ENCODE data around the gene NAPG. TPM values are rescaled to one million over a fixed set of nuclear protein-coding genes. Genes with fewer than 3 reads are reported as not detected.
"Not testable (repeated sequence)": the region's sequence is repeated elsewhere in the genome, so short reads cannot be mapped to it uniquely, and the experiment has no call there.

The NAPG gene
- total and polyA plus RNA-seq, 4 experiments from 2014 or later: 14.6 to 29.2 (median 22.1) TPM

- Mint-ChIP-seq H3K4me1 (peaks cover 0 to 30% (median 6%) of the 10 kb centered on the region in 4 donors), H3K27ac (peak overlapping the region in 3 of 7 donors; percentile 75 to 81 (median 77)), H3K4me3 (peak overlapping the region; percentile 27 to 71 (median 46))
- H3K27me3 Mint-ChIP-seq; H3K27ac ChIP-seq (ENCODE audit: low read depth, low read length); H3K36me3 Mint-ChIP-seq; POLR2A ChIA-PET (ENCODE audit: partially characterized antibody); H3K36me3 ChIP-seq (ENCODE audit: insufficient read depth, low read length); H3K9me3 Mint-ChIP-seq; H3K4me3 ChIP-seq (ENCODE audit: low read length in 2 of 2); H3K4me1 ChIP-seq (ENCODE audit: insufficient read depth, low read length); H3K27me3 ChIP-seq (ENCODE audit: insufficient read depth, low read length); H3K9me3 ChIP-seq (ENCODE audit: control insufficient read depth in 1 of 2, low read length in 2 of 2); intact Hi-C loops (cut with micrococcal nuclease): not testable (repeated sequence)
- CTCF ChIA-PET (ENCODE audit: partially characterized antibody): interaction anchor here (2.1 kb wide), 1 partner anchor 18 kb away, joined by 9 read pairs; no protein-coding TSS in a partner anchor
- DNase-seq: peak in 4 of 5 donors; percentile 9 to 29 (median 28)
Measured at GRCh38 chr18:10577842-10578572, 52.2 kb downstream of the NAPG start.

- H3K9me3 Mint-ChIP-seq; H3K36me3 Mint-ChIP-seq; intact Hi-C loops (cut with micrococcal nuclease); H3K4me1 ChIP-seq (ENCODE audit: insufficient read depth, low read length); H3K4me3 ChIP-seq (ENCODE audit: low read length in 2 of 2); H3K9me3 ChIP-seq (ENCODE audit: control insufficient read depth in 1 of 2, low read length in 2 of 2); POLR2A ChIA-PET (ENCODE audit: partially characterized antibody); H3K27ac ChIP-seq (ENCODE audit: low read depth, low read length); H3K36me3 ChIP-seq (ENCODE audit: insufficient read depth, low read length); H3K27me3 ChIP-seq (ENCODE audit: insufficient read depth, low read length); H3K27me3 Mint-ChIP-seq; DNase-seq: not testable (repeated sequence)
- Mint-ChIP-seq H3K27ac (peak overlapping the region in 2 of 7 donors; percentile 63 to 75), H3K4me3 (peak overlapping the region in 6 of 8 donors; percentile 4 to 71 (median 46)), H3K4me1 (peaks cover 0 to 30% (median 6%) of the 10 kb centered on the region in 4 donors)
- CTCF ChIA-PET (ENCODE audit: partially characterized antibody): interaction anchor here (0.7 to 2.1 kb wide), 2 partner anchors 9 to 18 kb away, joined by 3 to 9 read pairs; no protein-coding TSS in a partner anchor
Measured at GRCh38 chr18:10578573-10578899, 52.7 kb downstream of the NAPG start.

- Mint-ChIP-seq H3K4me1 (peaks cover 0 to 30% (median 6%) of the 10 kb centered on the region in 4 donors), H3K9me3 (peaks cover 0 to 5% (median 0%) of the 10 kb centered on the region in 8 donors), H3K36me3 (peaks cover 0 to 4% of the 10 kb centered on the region in 2 donors), H3K27ac (peak overlapping the region in 1 of 7 donors; percentile 27), H3K27me3 (no peaks in the 10 kb centered on the region), H3K4me3 (peak overlapping the region in 1 of 8 donors; percentile 5)
- H3K4me3 ChIP-seq (ENCODE audit: low read length in 2 of 2): no peak overlapping the region
- ChIA-PET CTCF (ENCODE audit: partially characterized antibody) (interaction anchor here (0.7 to 2.1 kb wide), 2 partner anchors 8 to 19 kb away, joined by 3 to 9 read pairs; no protein-coding TSS in a partner anchor), POLR2A (ENCODE audit: partially characterized antibody) (no interaction called here)
- no peak for DNase-seq
- intact Hi-C loops (cut with micrococcal nuclease): no loop called here
- no peaks in the 10 kb centered on the region for H3K9me3 ChIP-seq (ENCODE audit: control insufficient read depth in 1 of 2, low read length in 2 of 2)
- no peak overlapping the region for H3K27ac ChIP-seq (ENCODE audit: low read depth, low read length)
- no peaks in the 10 kb centered on the region for H3K27me3 ChIP-seq (ENCODE audit: insufficient read depth, low read length)
- peaks cover 8% of the 10 kb centered on the region for H3K4me1 ChIP-seq (ENCODE audit: insufficient read depth, low read length)
- H3K36me3 ChIP-seq (ENCODE audit: insufficient read depth, low read length): no peaks in the 10 kb centered on the region
Measured at GRCh38 chr18:10579079-10579867, 53.4 kb downstream of the NAPG start.

- no peaks in the 10 kb centered on the region for H3K9me3 ChIP-seq (ENCODE audit: control insufficient read depth in 1 of 2, low read length in 2 of 2)
- H3K27me3 ChIP-seq (ENCODE audit: insufficient read depth, low read length): no peaks in the 10 kb centered on the region
- peaks cover 8% of the 10 kb centered on the region for H3K4me1 ChIP-seq (ENCODE audit: insufficient read depth, low read length)
- no peak overlapping the region for H3K4me3 Mint-ChIP-seq
- peaks cover 0 to 30% (median 6%) of the 10 kb centered on the region in 4 donors for H3K4me1 Mint-ChIP-seq
- ChIA-PET CTCF (ENCODE audit: partially characterized antibody) (no interaction called here), POLR2A (ENCODE audit: partially characterized antibody) (no interaction called here)
- DNase-seq: no peak
- peak overlapping the region in 1 of 7 donors; percentile 31 for H3K27ac Mint-ChIP-seq
- no peaks in the 10 kb centered on the region for H3K27me3 Mint-ChIP-seq
- intact Hi-C loops (cut with micrococcal nuclease): no loop called here
- no peaks in the 10 kb centered on the region for H3K36me3 ChIP-seq (ENCODE audit: insufficient read depth, low read length)
- H3K4me3 ChIP-seq (ENCODE audit: low read length in 2 of 2): no peak overlapping the region
- peaks cover 0 to 4% of the 10 kb centered on the region in 2 donors for H3K36me3 Mint-ChIP-seq
- H3K27ac ChIP-seq (ENCODE audit: low read depth, low read length): no peak overlapping the region
- peaks cover 0 to 2% (median 0%) of the 10 kb centered on the region in 8 donors for H3K9me3 Mint-ChIP-seq
Measured at GRCh38 chr18:10580215-10580614, 54.4 kb downstream of the NAPG start.

GRCh38 chr18:10585260-10585659 lies 59.4 kb downstream of the NAPG start:
- H3K36me3 ChIP-seq (ENCODE audit: insufficient read depth, low read length): no peaks in the 10 kb centered on the region
- H3K9me3 ChIP-seq (ENCODE audit: control insufficient read depth in 1 of 2, low read length in 2 of 2): no peaks in the 10 kb centered on the region
- peaks cover 0 to 7% (median 4%) of the 10 kb centered on the region in 4 donors for H3K4me1 Mint-ChIP-seq
- H3K4me3 ChIP-seq (ENCODE audit: low read length in 2 of 2): no peak overlapping the region
- intact Hi-C loops (cut with micrococcal nuclease): no loop called here
- H3K27me3 ChIP-seq (ENCODE audit: insufficient read depth, low read length): no peaks in the 10 kb centered on the region
- H3K36me3 Mint-ChIP-seq: no peaks in the 10 kb centered on the region
- H3K27ac ChIP-seq (ENCODE audit: low read depth, low read length): no peak overlapping the region
- no peak for DNase-seq
- H3K9me3 Mint-ChIP-seq: peaks cover 0 to 2% (median 0%) of the 10 kb centered on the region in 8 donors
- CTCF ChIA-PET (ENCODE audit: partially characterized antibody): no interaction called here
- peak overlapping the region in 1 of 7 donors; percentile 7 for H3K27ac Mint-ChIP-seq
- no peaks in the 10 kb centered on the region for H3K4me1 ChIP-seq (ENCODE audit: insufficient read depth, low read length)
- no peak overlapping the region for H3K4me3 Mint-ChIP-seq
- H3K27me3 Mint-ChIP-seq: peaks cover 0 to 4% of the 10 kb centered on the region in 2 donors
- POLR2A ChIA-PET (ENCODE audit: partially characterized antibody): no interaction called here

GRCh38 chr18:10588975-10589374 lies 63.1 kb downstream of the NAPG start:
- DNase-seq: no peak
- Histone ChIP-seq H3K9me3 (ENCODE audit: control insufficient read depth in 1 of 2, low read length in 2 of 2) (no peaks in the 10 kb centered on the region), H3K4me1 (ENCODE audit: insufficient read depth, low read length) (no peaks in the 10 kb centered on the region), H3K27ac (ENCODE audit: low read depth, low read length) (no peak overlapping the region), H3K36me3 (ENCODE audit: insufficient read depth, low read length) (no peaks in the 10 kb centered on the region), H3K4me3 (ENCODE audit: low read length in 2 of 2) (no peak overlapping the region), H3K27me3 (ENCODE audit: insufficient read depth, low read length) (no peaks in the 10 kb centered on the region)
- POLR2A ChIA-PET (ENCODE audit: partially characterized antibody): no interaction called here
- no peak overlapping the region for H3K4me3 Mint-ChIP-seq
- intact Hi-C loops (cut with micrococcal nuclease): no loop called here
- no peaks in the 10 kb centered on the region for H3K36me3 Mint-ChIP-seq
- peaks cover 0 to 2% (median under 1%) of the 10 kb centered on the region in 8 donors for H3K9me3 Mint-ChIP-seq
- CTCF ChIA-PET (ENCODE audit: partially characterized antibody): no interaction called here
- H3K27ac Mint-ChIP-seq: no peak overlapping the region
- H3K4me1 Mint-ChIP-seq: peaks cover 0 to 4% (median 0%) of the 10 kb centered on the region in 4 donors
- H3K27me3 Mint-ChIP-seq: peaks cover 0 to 4% of the 10 kb centered on the region in 2 donors

GRCh38 chr18:10590412-10590811 lies 64.6 kb downstream of the NAPG start:
- Histone ChIP-seq H3K27me3 (ENCODE audit: insufficient read depth, low read length) (no peaks in the 10 kb centered on the region), H3K9me3 (ENCODE audit: control insufficient read depth in 1 of 2, low read length in 2 of 2) (no peaks in the 10 kb centered on the region), H3K27ac (ENCODE audit: low read depth, low read length) (no peak overlapping the region), H3K36me3 (ENCODE audit: insufficient read depth, low read length) (no peaks in the 10 kb centered on the region), H3K4me3 (ENCODE audit: low read length in 2 of 2) (no peak overlapping the region), H3K4me1 (ENCODE audit: insufficient read depth, low read length) (no peaks in the 10 kb centered on the region)
- intact Hi-C loops (cut with micrococcal nuclease): no loop called here
- ChIA-PET POLR2A (ENCODE audit: partially characterized antibody) (no interaction called here), CTCF (ENCODE audit: partially characterized antibody) (no interaction called here)
- H3K27ac Mint-ChIP-seq: no peak overlapping the region
- peaks cover 0 to 2% (median under 1%) of the 10 kb centered on the region in 8 donors for H3K9me3 Mint-ChIP-seq
- H3K27me3 Mint-ChIP-seq: peaks cover 0 to 4% of the 10 kb centered on the region in 2 donors
- DNase-seq: no peak
- H3K4me1 Mint-ChIP-seq: peaks cover 0 to 4% (median 0%) of the 10 kb centered on the region in 4 donors
- H3K36me3 Mint-ChIP-seq: no peaks in the 10 kb centered on the region
- H3K4me3 Mint-ChIP-seq: no peak overlapping the region
